ENCODE data around the gene TMEM220.
A peak's percentile ranks its signal among the peaks of the same experiment; 100 is the strongest.
"Not testable (repeated sequence)": the region's sequence is repeated elsewhere in the genome, so short reads cannot be mapped to it uniquely, and the experiment has no call there.

The TMEM220 gene

DNA sequence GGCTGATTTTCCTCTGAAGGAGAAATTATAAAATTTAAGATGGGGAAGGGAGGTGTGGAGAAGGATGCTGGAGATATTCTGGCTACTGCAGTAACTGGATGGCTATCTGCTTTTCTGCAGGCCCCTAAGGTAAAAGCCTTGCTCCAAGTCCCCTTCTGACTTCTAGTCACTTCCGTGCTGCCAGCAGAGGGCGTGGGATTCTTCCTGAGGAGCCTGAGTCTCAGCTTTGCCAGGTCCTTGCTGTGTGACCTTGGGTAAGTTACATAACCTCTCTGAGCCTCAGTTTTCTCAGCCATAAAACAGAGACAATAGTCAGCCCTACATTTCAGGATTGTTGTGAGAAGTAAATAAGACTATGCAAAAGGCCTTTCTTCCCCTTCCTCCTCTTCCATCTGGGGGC lies 24.3 kb upstream of the TMEM220 start:
- peak; percentile 38 for DNase-seq

DNA sequence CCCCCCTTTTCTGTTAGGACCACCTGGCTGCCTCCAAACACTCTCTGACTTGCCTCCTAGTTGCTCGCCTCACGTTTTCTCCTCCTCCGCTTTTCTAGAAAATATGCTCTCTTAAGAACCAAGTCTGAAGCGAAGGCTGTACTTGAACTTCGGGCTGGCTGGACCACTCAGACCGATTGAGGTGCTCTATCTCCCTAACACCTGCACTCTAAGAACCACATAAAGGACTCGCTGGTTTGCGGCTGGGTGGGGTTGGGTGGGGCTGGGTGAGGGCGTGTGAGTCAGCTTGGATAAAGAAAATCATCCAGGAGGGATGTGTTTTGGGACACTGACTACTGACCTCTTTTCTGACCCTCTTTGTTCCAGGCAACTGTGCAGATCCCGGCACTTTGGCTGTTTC lies 22.9 kb upstream of the TMEM220 start:
- DNase-seq = no peak

DNA sequence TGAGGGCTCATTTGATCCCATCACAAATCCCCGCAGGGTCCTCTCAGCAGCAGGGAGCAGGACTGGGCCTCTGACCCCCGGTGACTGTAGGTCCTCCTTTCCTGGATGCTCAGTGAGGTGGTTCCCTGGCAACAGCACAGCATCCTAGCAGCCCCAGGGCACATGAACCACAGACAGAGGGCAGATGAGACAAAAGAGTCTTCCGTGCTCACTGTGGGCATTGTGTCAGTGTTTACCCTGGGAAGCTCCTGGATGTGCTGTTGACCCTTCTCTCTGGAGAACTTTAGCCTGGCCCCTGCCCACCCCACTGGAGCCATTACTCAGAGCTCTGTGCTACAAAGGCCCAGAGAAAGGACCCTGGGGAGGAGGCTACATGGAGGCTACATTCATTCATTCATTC lies 21.7 kb upstream of the TMEM220 start:
- no peak for DNase-seq

DNA sequence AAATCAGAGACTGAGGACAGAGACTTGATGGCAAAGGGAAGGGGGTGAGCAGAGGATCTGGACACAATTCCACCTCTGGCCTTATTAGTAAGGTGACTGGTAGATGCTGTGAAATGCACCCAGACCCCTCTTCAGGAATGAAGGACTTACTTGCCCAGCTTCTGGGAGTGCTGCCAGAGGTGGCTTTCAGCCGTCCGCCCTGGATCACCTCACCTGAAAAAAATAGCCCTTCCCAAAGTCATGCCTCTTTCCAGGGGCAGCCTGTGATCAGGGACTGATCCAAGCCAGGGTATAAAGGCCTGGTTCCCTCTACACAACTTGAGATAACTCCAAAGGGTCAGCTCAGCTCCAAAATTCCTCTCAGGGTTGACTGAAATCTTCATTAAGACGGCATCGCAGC lies 20.4 kb upstream of the TMEM220 start:
- DNase-seq = no peak

DNA sequence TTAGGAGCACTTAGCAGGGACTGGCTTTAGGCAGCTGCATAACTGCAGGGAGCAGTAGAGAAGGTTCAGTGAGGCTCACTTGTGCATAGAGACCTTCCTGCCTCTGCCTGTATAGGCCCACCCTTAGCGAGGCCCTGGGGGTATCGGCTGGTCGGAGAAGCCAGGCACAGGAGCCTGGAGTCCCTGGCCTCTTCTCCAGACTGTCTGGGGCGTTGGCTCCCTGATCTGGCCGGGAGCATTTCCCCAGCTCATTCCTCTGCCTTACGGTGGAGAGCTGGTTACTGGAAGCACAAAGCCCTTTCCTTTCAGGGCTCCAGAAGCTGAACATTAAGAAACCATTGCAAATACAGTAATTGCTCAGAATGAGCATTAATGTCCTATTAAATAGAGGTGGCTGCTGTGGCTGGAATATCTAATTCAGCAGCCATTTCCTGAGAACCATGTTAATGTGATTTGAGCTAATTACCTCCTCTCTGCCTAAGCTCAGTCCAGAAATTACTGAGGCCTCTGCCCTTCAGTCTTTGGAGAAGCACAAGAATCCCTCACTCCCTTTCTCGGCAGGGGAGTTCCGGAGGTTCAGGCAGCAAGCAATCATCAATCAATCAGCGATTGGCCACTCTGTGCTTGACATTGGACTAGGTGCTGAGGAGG lies 18.8 kb upstream of the TMEM220 start:
- DNase-seq = no peak

DNA sequence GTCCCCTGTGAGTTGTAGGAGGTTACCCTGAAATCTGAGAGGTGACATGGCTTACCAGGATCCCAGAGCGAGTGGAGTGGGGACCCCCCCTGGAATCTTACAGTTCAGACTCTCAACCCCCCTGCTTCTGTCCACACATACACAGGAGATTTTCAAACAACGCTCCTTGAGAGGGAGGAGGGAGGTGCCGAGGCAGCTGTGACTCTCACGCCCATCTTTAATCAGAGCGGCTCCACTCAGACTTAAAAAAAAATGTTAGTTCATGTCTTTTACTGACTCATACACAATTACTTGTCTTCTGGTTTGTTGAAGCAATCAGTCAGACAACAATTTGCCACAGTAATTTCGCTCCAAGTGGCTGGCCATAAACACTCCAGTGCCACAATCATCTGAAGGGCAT lies 15.4 kb upstream of the TMEM220 start:
- no peak for DNase-seq

DNA sequence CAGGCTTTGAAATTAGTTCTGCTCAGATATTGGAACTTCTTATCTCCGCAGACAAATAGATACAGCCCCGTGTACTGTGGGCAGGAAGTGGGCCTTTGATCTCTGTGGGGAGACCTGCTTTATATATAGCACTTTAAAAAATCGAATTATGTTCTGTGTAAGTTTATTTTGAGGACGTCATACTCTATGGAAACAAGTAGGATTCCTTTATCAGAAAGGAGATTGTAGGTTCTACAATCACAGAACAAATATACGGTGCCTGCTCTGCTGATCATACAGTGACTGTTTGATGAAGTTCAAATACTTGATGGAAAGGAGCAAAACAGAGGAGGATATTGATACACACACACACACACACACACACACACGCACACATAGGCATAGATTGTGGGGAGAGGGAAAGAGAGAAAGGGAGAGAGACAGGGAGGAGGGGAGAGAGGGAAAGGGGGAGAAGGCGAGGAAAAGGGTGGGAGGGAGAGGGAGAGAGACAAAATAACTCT lies 14.7 kb upstream of the TMEM220 start:
- DNase-seq = peak; percentile 55

DNA sequence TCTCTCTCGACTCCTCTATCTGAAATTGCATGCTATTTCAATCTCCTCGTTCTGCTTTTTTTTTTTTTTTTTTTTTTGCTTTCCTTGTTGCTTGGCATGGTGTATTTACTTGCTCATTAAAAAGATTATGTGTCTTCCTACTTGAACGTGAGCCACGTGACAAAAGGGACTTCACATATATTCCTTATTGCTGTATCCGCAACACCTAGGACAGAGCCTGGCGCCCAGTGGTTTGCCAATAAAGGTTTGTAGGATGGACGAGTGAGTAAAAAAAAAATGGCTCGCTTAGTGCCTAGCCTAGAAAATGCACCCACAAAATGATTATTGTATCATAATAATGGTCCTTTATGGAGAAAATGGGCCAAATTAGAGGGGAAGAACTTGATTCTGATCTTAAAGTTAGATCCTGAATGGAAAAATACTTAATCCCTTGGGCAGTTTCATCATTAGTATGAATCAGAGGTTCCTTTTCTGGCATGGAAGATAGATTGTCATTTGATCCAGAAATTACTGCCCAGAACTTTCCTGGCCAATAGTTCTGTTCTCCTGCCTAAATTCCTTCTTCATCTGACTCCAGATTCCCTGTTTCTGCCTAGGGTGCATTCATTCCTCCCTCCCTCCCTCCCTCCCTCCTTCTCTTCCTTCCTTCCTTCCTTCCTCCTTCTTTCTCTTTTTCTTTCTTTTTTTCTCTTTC lies 13.6 kb upstream of the TMEM220 start:
- DNase-seq = no peak

DNA sequence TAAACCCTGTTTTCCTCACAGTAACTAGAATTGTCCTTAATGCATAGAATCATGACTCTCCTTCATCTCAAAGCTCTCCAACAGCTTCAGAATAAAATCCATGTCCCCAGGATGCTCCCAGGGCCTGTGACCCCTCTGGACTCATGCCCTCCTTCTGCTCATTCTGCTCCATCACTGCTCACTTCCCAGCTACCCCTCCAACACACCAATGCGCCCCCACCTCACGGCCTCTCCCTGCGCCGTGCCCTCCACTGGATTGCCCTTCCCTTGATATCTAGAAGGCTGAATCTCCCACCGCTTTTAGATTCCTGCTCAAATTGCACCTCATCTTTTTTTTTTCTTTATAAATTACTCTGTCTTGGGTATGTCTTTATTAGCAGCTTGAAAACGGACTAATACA lies 12.6 kb upstream of the TMEM220 start:
- DNase-seq = no peak

DNA sequence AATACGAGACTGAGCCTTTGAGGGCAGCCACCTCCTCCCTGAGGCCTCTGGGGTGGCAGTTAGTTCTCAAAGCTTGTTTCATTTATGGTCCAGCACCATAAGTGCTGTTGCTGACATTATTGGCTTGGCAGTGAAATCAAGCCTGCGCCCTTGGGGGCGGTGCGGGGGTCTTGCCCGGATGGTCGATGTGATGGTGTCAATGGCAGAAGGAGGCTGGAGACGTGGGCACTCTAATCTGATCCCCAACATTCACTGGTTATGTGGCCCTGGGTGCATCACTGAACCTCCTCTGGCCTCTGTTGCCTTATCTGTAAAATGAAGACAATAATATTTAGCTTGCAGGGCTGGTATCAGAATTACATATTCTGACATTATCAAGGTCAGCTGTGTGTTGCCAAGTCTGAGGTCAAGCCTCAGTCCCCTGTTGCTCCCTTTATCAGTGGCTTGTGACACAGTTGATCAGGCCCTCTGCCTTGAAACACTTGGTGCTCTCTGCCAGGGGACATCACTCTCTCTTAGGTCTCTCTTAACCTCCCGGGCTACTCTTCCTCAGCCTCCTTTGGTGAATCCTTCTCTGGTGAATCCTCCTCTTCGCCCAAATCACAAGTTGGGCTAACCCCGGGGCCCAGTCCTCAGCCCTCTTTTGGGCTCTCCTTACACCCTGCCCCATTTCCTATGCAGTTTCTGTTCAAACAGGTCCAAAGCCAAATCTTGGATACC lies 11.8 kb upstream of the TMEM220 start:
- DNase-seq = no peak

DNA sequence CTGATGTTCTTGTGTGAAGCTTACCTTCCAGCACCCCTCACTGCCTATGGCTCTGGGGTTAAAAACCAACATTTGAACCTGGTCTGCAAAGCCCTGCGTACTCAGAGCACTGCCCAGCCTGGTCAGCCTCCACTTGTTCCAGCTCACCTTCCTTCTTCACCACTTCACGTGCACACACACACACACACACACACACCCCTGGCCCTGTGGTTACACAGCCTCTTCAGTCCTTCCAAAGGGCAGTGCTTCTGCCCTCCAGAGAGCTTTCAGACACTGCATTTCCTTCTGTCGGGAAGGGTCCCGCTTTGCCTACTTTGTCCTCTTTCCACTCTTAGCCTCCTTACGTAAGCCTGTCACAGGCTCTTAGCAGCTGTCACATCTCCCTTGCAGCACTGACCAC lies 9.6 kb upstream of the TMEM220 start:
- DNase-seq = no peak

DNA sequence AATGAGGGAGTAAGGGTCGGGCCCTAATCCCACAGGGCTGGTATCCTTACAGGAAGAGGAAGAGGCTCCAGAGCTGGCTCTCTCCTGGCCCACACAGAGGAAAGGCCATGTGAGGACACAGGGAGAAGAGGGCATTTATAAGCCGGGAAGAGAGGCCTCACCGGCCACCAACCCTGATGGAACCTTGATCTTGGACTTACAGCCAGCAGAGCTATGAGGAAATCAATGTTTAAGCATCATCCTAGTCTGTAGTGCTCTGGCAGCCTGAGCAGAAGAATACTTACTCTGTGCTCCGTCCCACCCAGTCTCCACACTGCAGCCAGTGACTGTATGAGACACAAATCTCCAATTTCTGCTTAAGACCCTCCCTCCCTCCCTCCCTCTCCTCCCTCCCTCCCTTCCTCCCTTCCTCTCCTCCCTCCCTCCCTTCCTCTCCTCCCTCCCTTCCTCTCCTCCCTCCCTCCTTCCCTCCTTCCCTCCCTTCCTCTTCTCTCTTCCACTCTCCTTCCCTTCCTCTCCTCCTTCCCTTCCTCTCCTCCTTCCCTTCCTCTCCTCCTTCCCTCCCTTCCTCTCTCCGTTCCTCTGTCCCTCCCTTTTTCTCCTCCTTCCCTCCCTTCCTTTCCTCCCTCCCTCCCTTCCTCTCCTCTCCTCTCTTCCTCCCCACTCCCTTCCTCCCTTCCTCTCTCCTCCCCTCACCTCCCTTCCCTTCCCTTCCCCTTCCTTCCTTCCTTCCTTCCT lies 8.9 kb upstream of the TMEM220 start:
- no peak for DNase-seq

DNA sequence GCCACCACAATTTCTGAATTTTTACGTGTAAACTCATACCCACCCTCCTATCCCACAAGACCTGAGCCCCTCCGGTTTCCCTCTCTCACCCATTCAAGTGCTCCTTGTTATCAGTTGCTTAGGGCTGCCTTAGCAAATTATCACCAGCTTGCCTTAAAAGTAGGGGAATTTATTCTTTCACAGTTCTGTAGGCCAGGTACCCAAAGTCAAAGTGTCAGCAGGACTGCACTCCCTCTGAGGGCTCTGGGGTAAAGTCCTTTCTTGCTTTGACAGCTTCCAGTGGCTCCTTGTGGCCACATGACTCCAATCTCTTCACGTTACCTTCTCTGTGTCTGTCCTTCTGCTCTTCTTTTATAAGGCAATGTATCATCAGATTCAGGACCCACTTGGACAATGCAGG lies 7.9 kb upstream of the TMEM220 start:
- DNase-seq = no peak

DNA sequence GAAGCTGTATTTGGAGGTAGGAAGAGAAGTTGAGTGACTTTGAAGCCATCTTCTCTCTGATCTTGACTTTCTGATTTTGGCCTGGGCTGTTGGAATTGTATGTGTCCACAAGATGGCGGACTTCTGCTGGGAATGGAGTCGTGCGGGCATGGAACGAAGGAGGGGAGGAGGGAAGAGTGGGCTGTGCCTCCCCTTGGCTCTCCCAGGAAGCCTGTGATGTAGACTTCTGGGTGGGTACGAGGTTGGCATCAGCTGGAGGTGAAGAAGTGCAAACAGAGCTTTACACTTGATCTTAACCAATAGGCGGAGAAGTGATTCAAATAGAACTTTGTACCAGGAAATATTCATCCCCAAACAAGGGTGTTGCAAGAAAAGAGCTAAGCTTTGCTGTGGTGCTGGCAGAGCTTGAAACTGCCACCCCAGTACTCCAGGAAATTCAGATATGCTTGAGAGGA lies 7.4 kb upstream of the TMEM220 start:
- DNase-seq = peak; percentile 57

DNA sequence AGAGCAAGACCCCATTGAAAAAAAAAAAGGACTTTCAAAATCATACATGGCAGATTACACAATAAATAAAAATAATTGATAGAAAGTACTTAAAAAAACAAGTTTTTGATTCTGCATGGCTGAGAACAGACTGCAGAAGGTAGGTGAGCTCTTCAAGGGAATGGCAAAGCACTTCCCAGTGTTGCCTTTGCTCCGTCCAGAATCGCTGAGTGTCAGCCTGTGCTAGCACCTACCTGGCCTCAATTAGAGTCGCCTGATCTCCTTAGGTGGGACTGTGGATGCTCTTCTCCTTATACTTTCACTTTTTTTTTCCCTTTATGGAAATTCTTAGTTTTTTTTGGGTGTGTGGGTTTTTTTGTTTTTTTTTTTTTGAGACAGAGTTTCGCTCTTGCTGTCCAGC lies 6.0 kb upstream of the TMEM220 start:
- DNase-seq = no peak

DNA sequence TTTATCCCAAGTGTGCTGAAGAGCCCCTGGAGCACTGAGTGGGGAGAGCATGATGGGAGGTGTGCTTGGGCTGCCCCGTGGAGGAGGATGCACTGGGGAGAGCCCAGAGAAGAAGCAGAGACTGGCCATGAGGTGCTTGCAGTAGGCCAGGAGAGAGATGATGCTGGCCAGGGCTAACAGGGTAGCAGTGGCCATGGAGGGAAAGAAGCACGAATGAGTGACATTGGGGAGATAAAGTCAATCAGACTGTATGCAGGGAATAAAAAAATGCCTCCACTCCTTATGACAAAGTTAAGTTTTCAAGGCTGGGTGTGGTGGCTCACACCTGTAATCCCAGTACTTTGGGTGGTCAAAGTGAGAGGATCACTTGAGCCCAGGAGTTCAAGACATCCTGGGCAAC lies 5.4 kb upstream of the TMEM220 start:
- no peak for DNase-seq

DNA sequence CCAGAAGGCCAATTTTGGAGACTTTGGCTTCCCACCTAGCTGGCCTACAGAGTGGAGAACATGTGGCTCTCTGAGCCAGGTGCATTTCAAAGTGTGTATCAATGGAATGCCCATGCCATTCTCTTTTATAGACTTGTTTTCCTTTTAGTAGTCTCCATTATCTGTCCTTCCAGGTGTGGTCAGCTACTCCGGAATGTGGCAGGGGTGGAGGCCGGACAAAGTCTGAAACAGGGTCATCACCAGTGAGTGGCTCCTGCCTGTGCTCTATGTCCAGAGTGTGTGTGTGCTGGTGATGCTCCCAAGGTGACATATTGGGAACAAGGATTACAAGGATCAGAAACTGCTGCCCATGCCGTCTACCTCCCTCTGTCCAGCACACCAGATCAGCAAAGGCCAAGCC lies 3.8 kb upstream of the TMEM220 start:
- no peak for DNase-seq

DNA sequence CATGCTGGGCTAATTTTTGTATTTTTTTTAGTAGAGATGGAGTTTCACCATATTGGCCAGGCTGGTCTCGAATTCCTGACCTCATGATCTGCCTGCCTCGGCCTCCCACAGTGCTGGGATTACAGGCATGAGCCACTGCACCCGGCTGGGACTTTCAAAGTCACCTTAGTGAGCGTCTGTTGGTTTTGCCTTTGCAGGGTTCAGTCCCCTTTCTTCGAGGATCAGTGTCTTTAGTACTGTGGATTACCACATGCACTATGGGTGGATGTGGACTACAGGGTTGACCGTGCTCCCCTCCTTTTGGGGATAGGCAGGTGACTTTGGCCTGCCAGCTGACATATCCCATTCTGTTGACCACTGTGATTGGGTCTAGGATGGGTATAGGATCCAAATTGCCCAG lies 2.3 kb upstream of the TMEM220 start:
- DNase-seq = not testable (repeated sequence)

DNA sequence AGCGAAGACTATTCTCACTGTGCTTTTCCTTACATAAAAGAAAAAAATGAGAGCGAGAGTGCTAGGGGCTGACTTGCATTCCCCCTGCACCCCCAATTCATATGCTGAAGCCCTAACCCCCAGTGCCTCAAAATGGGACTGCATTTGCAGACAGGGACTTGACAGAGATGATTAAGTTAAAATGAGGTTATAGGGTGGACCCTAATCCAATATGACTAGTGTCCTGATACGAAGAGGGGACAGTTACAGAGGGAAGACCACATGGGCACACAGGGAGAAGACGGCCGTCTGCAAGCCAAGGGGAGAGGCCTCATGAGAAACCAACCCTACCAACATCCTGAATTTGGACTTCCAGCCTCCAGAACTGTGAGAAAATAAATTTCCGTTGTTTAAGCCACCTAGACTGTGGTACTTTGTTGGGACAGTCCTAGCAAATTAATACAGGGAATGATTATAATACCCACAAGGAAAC lies 1.6 kb upstream of the TMEM220 start:
- DNase-seq = no peak

DNA sequence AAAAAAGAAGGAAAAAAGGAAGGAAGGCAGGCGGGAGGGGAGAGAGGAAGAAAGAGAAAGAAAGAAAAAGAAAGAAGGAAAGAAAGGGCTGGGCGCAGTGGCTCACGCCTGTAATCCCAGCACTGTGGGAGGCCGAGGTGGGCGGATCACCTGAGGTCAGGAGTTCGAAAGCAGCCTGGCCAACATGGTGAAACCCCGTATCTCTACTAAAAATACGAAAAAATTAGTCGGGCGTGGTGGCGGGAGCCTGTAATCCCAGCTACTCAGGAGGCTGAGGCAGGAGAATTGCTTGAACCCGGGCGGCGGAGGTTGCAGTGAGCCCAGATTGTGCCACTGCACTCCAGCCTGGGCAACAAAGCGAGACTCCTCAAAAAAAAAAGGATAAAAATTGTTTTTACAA lies 424 bp upstream of the TMEM220 start:
- not testable (repeated sequence) for DNase-seq

DNA sequence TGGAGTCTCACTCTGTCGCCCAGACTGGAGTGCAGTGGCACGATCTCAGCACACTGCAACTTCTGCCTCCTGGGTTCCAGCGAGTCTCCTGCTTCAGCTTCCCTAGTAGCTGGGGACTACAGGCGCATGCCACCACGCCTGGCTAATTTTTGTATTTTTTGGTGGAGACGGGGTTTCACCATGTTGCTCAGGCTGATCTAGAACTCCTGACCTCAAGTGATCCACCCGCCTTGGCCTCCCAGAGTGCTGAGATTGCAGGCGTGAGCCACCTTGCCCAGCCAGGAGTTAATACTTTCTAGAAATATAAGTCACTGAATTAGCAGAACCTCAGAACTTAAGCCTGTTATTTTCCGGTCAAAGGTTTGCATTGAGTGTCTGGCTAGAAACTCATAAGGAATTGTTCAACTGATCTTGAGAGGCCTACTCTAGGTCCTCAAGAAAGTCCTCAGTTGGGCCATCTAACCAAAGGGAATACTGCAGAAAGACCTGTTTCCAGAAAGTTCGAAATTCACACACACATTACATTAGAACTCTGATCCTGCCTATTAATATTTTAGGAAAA lies 1.4 kb downstream of the TMEM220 start:
- DNase-seq = no peak

DNA sequence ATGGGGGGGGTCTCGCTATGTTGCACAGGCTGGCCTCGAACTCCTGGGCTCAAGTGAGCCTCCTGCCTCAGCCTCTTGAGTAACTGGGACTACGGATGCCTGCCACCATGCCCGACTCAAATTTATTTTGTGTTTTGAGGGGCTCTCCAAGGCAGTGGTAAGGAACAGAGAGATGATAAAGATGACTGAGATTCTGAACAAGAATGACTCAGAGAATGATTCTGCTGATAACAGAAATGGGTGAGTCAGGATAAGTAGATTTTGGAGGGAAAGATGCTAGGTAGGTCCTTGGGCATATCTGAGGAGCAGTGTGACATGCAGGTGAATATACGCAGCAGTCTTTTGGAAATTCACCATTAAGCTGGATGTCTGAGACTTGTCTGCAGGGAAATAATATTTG lies 2.6 kb downstream of the TMEM220 start:
- no peak for DNase-seq

DNA sequence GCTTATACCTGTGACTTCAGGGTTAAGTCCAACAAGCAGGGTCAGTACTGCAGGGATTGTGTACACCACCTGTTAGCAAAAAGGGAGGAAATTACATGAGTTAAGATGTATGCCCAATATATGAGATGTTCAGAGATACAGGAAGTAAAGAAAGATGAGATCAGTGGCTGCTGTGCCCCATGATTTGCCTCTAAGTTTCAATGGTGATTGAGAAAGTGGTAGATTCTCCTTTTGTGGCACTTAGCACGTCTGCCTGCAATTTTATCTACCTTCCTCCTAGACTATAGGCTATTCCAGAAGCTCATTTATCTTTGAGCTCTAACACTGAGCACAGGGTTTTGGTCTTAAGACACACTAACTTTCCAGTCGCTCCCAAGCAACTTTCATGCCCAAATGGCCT lies 3.6 kb downstream of the TMEM220 start:
- no peak for DNase-seq
